Ascending aorta (tissue), 2 donors: Measurements from ENCODE around the gene PLAC1. TPM values are rescaled to one million over a fixed set of nuclear protein-coding genes. Genes with fewer than 3 reads are reported as not detected.

Experiments used
- DNase-seq, 2 donors: peaks; one replicate each; pipeline ENCODE4 v3.0.0-alpha.2; 2019; ENCODE audit warnings: low spot score in 2 of 2
- H3K27ac ChIP-seq, 2 donors: fragments of 200-600 bp; sonication (generic); one replicate each; pipeline ENCODE4 v1.5.1; 2016 to 2017; ENCODE audit warnings: mild to moderate bottlenecking in 1 of 2
- H3K27me3 ChIP-seq: fragments of 200-600 bp; sonication (generic); one replicate; pipeline ENCODE4 v1.5.1; 2017
- H3K36me3 ChIP-seq, 2 donors: fragments of 200-600 bp; sonication (generic); one replicate each; pipeline ENCODE4 v1.5.1; 2016
- H3K4me1 ChIP-seq, 2 donors: fragments of 200-600 bp; sonication (generic); one replicate each; pipeline ENCODE4 v1.5.1; 2016 to 2017; ENCODE audit warnings: mild to moderate bottlenecking in 1 of 2
- H3K4me3 ChIP-seq, 2 donors: fragments of 200-600 bp; sonication (generic); one replicate each; pipeline ENCODE4 v1.5.1; 2016 to 2017; ENCODE audit warnings: mild to moderate bottlenecking in 1 of 2
- H3K9me3 ChIP-seq, 2 donors: fragments of 200-600 bp; sonication (generic); one replicate each; pipeline ENCODE4 v1.5.1; 2016
- CTCF ChIP-seq, 3 experiments: fragments of 200-600 bp in 2 of 3; fragments of 450-650 bp in 1 of 3; sonication (generic) in 2 of 3; IDR thresholded peaks; one replicate each; pipeline ENCODE4 v1.5.1; 2016 to 2019; ENCODE audit warnings: antibody characterized with exemption in 3 of 3, mild to moderate bottlenecking in 1 of 3, moderate library complexity in 1 of 3
- intact Hi-C: fragments of 100-400 bp; cut with DNase I; formaldehyde crosslinking; loops from one replicate; pipeline ENCODE4 v1.15.1; 2023
- total RNA-seq: library from RNA; depleted of rRNA; stranded (reverse); fragments of >200 nt; gene quantifications from one replicate; pipeline ENCODE4 v1.1.0, GENCODE V29; 2016

The PLAC1 gene
- total RNA-seq, 1 donor from 2014 or later = not detected

- Histone ChIP-seq H3K9me3 (no peaks in the 10 kb centered on the region), H3K4me1 (peaks cover 0 to 2% of the 10 kb centered on the region in 2 donors), H3K27me3 (no peaks in the 10 kb centered on the region), H3K4me3 (no peak overlapping the region), H3K36me3 (no peaks in the 10 kb centered on the region), H3K27ac (no peak overlapping the region)
- TF ChIP-seq CTCF (IDR thresholded peaks at IDR 0.05) = no peak
- no peak for DNase-seq
- intact Hi-C loops = no loop called here
Observed at GRCh38 chrX:134601240-134601765, 57.0 kb downstream of the PLAC1 start.

DNA sequence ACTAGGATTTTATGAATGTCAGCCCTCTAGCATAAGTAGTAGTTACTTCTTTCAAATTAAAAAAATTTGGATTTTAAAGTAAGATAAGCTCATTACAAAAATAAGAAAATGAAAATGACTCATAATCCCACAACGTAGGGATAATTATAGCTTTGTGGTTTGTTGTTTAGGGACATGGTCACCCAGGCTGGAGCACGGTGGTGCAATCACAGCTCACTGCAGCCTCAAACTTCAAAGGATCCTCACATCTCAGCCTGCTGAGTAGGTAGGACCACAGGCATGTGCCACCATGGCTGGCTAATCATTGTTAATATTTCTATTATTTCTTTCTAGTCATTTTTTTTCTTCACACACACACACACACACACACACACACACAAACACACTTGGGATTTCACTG, 57.6 kb downstream of the PLAC1 start:
- intact Hi-C loops = no loop called here
- H3K9me3 ChIP-seq = no peaks in the 10 kb centered on the region
- no peaks in the 10 kb centered on the region for H3K36me3 ChIP-seq
- H3K4me1 ChIP-seq = peaks cover 0 to 2% of the 10 kb centered on the region in 2 donors
- no peaks in the 10 kb centered on the region for H3K27me3 ChIP-seq
- no peak for TF ChIP-seq CTCF (IDR thresholded peaks at IDR 0.05)
- H3K4me3 ChIP-seq = no peak overlapping the region
- H3K27ac ChIP-seq = no peak overlapping the region
- DNase-seq = no peak

DNA sequence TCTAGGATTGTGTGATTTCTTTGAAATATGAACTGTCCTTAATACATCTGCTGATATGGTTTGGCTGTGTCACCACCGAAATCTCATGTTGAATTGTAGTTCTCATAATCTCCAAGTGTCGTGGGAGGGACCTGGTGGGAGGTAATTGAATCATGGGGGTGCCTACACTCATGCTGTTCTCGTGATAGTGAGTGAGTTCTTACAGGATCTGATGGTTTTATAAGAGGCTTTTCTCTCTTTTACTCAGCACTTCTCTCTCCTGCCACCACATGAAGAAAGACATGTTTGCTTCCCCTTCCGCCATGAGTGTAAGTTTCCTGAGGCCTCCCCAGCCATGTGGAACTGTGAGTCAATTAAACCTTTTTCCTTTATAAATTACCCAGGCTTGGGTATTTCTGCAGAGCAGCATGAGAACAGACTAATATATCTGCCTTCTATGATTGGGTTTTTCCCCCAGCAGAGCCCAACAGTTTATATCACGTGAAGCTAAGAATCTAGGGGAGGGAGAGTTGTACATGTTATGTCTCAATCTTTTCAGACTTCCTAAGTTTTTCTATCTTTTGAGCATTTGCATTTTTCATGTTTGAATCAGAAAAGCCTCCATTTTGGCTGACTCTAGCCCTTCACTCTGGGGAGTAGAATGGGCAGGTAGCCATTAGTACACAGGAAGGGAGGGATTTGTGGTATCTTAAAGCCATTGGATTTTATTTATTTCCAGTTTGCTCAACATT, 58.9 kb downstream of the PLAC1 start:
- no peak overlapping the region for H3K27ac ChIP-seq
- intact Hi-C loops = no loop called here

DNA sequence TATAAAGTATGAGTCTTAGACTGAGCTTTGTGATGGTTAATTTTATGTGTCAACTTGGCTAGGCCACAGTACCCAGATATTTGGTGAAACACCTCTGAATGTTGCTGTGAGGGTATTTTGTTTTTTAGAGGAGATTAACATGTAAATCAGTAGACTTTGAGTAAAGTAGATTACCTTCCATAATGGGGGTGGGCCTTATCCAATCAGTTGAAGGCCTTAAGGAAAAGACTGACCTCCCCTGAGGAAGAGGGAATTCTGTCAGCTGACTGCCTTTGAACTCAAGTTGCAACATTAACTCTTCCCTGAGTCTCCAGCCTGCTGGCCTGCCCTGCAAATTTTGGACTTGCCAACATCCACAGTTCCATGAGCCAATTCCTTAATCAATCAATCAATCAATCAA, 66.0 kb downstream of the PLAC1 start:
- Histone ChIP-seq H3K9me3 (no peaks in the 10 kb centered on the region), H3K27ac (no peak overlapping the region), H3K27me3 (no peaks in the 10 kb centered on the region), H3K4me3 (no peak overlapping the region), H3K4me1 (no peaks in the 10 kb centered on the region), H3K36me3 (no peaks in the 10 kb centered on the region)
- intact Hi-C loops = no loop called here
- no peak for TF ChIP-seq CTCF (IDR thresholded peaks at IDR 0.05)
- no peak for DNase-seq

More for the DNA sequence above, 58.9 kb downstream of the PLAC1 start:
- H3K36me3 ChIP-seq = no peaks in the 10 kb centered on the region
- no peak for TF ChIP-seq CTCF (IDR thresholded peaks at IDR 0.05)
- no peaks in the 10 kb centered on the region for H3K9me3 ChIP-seq
- peaks cover 0 to 2% of the 10 kb centered on the region in 2 donors for H3K4me1 ChIP-seq
- DNase-seq = no peak
- no peaks in the 10 kb centered on the region for H3K27me3 ChIP-seq
- no peak overlapping the region for H3K4me3 ChIP-seq

DNA sequence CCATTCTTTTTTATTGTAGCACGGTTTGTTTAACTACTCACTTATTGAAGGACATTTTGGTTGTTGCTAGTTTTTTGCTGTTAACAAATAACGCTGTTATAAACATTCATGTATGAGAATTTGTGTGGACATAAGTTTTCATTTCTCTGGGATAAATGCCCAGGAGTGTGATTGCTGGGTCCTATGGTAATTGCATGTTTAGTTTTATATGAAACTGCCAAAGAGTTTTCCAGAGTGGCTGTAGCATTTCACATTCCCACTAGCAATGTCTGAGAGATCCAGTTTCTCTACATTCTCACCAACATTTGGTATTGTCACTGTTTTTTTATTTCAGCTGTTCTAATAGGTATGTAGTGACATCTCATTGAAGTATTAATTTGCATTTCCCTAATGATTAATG, 66.8 kb downstream of the PLAC1 start:
- no peak overlapping the region for H3K4me3 ChIP-seq

More for the DNA sequence above, 66.8 kb downstream of the PLAC1 start:
- H3K27ac ChIP-seq = no peak overlapping the region
- no peaks in the 10 kb centered on the region for H3K27me3 ChIP-seq
- no peaks in the 10 kb centered on the region for H3K9me3 ChIP-seq
- no peaks in the 10 kb centered on the region for H3K4me1 ChIP-seq
- intact Hi-C loops = no loop called here
- no peak for TF ChIP-seq CTCF (IDR thresholded peaks at IDR 0.05)
- no peak for DNase-seq
- H3K36me3 ChIP-seq = no peaks in the 10 kb centered on the region
